K562 (cell line): ENCODE results near the gene PPAN. TPM values are rescaled to one million over a fixed set of nuclear protein-coding genes. Genes with fewer than 3 reads are reported as not detected.

Source experiments
- CREM ChIP-seq: IDR thresholded peaks from 2 replicates; pipeline ENCODE4 v1.6.1; 2014; ENCODE audit warnings: antibody characterized with exemption, low read depth
- CTCF ChIP-seq, 3 experiments: IDR thresholded peaks in 2 of 3; conservative IDR thresholded peaks in 1 of 3; 2 replicates each; pipeline ENCODE4 v1.5.1; 2011 to 2012; ENCODE audit warnings: low read length in 3 of 3, mild to moderate bottlenecking in 3 of 3, control low read depth in 2 of 3, improper control_type of control experiment in 1 of 3, inconsistent platforms in 1 of 3, low read depth in 1 of 3, mixed read lengths in 1 of 3, moderate library complexity in 1 of 3; ENCODE audit not compliant: insufficient read depth in 2 of 3
- DMBX1 ChIP-seq: fragments of 250-450 bp; sonication (Bioruptor Pico); IDR thresholded peaks from 2 replicates; pipeline ENCODE4 v1.8.0; 2022; ENCODE audit warnings: inconsistent platforms, mild to moderate bottlenecking, moderate library complexity, borderline replicate concordance
- E2F1 ChIP-seq: sonication (generic); formaldehyde crosslinking; IDR thresholded peaks from 2 replicates; pipeline ENCODE4 v1.8.1; 2023; ENCODE audit warnings: mild to moderate bottlenecking, missing genetic modification reagents, moderate library complexity
- FOXP4 ChIP-seq: sonication (generic); formaldehyde crosslinking; IDR thresholded peaks from 2 replicates; pipeline ENCODE4 v1.8.0; 2022; ENCODE audit warnings: mild to moderate bottlenecking, missing genetic modification reagents, borderline replicate concordance
- GABPB1 ChIP-seq: sonication (generic); formaldehyde crosslinking; IDR thresholded peaks from 2 replicates; pipeline ENCODE4 v1.8.0; 2022; ENCODE audit warnings: mild to moderate bottlenecking, missing genetic modification reagents
- GMEB1 ChIP-seq: fragments of 250-450 bp; sonication (Bioruptor Pico); IDR thresholded peaks from 2 replicates; pipeline ENCODE4 v1.4.0; 2020; ENCODE audit warnings: mild to moderate bottlenecking
- KLF1 ChIP-seq: fragments of 450-650 bp; IDR thresholded peaks from 2 replicates; pipeline ENCODE4 v1.6.1; 2016; ENCODE audit warnings: missing genetic modification characterization, missing compliant biosample characterization
- MNT ChIP-seq, 2 experiments: fragments of 450-650 bp; conservative IDR thresholded peaks; 2 replicates each; pipeline ENCODE4 v1.6.1; 2017; ENCODE audit warnings: mild to moderate bottlenecking in 2 of 2, moderate library complexity in 2 of 2
- RHOXF2B ChIP-seq: fragments of 250-450 bp; sonication (Bioruptor Pico); conservative IDR thresholded peaks from 2 replicates; pipeline ENCODE4 v1.5.1; 2021
- ZNF23 ChIP-seq: fragments of 250-450 bp; sonication (Bioruptor Pico); IDR thresholded peaks from 2 replicates; pipeline ENCODE4 v1.4.0; 2020; ENCODE audit warnings: mild to moderate bottlenecking
- ZNF589 ChIP-seq: fragments of 200-800 bp; sonication (Bioruptor generic); IDR thresholded peaks from 2 replicates; pipeline ENCODE4 v1.6.1; 2016; ENCODE audit warnings: low read depth, missing genetic modification characterization, missing compliant biosample characterization
- ZNF592 ChIP-seq: fragments of 450-650 bp; IDR thresholded peaks from 2 replicates; pipeline ENCODE4 v1.6.1; 2017; ENCODE audit warnings: antibody characterized with exemption, mild to moderate bottlenecking
- polyA plus RNA-seq, 8 experiments: library from polyadenylated mRNA; depleted of rRNA in 4 of 8; stranded (reverse) in 5 of 8; unstranded in 3 of 8; fragments of >200 nt; fragmentation: Nextera tagmentation in 2 of 8; fragmentation: Illumina TruSeq in 1 of 8; extraction: Ambion mirVana in 2 of 8; extraction: Trizol in 1 of 8; gene quantifications; 2 replicates each; pipeline versions ENCODE4 v1.2.1 to v1.2.3, GENCODE V29; 2011 to 2014; ENCODE audit warnings: inconsistent platforms in 1 of 8, missing spikeins in 1 of 8
- total RNA-seq, 7 experiments: library from RNA; depleted of rRNA in 6 of 7; stranded (reverse); fragments of >200 nt in 6 of 7; fragmentation: Illumina TruSeq in 2 of 7; extraction: Trizol in 2 of 7; gene quantifications; 2 replicates each; pipeline versions ENCODE4 v1.2.1 to v1.2.3, GENCODE V29; 2011 to 2021; ENCODE audit warnings: low replicate concordance in 1 of 7

Gene PPAN
- total and polyA plus RNA-seq, 9 of the 15 experiments (the other 6 are each of a cell fraction or from before 2014, with no cell fraction given), result 2.2 to 129 (median 59.1) TPM

DNA sequence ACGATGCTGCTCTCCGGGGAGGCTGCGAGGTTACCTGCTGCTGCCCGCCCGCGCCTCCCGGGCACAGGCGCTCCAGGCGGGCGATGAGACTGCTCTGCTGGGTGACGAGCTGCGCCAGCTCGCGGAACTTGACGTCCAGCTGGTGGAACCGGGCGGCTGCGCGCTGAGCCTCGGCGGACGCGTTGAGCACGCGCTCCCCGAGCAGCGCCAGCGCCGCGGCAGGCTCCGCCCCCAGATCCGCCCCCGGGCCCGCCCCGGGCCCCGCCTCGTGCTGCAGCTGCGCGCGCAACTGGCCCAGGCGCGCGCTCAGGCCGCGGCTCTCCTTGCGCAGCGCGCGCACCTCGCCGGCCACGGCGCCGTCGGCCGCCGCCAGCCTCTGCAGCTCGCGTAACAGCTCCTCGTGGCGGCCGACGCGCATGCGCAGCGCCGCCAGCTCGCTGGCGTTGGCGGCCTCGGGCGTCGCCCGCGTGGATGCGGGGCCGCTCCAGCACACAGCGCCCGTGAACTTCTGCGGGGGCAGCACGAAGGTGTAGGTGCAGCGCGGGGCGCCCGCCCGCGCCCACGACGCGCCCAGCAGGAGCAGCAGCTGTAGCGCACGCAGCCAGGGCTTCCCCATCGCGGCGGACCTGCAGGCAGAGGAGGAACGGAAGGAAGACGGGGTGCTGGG is 10.1 kb upstream of the PPAN start (continued):
- TF ChIP-seq ZNF592 (peak; percentile 95), MNT (conservative IDR thresholded peaks at IDR 0.05) (peak in 1 of 2 experiments; percentile 52; a peak in 1 of 4 replicates), CREM (peak; percentile 57), ZNF23 (CRISPR knock-in tag) (no peak), E2F1 (CRISPR knock-in tag) (0 out of 2 replicates have a peak, but pooled peaks have one; percentile 35), DMBX1 (0 out of 2 replicates have a peak, but pooled peaks have one; percentile 26), RHOXF2B (CRISPR knock-in tag) (0 out of 2 replicates have a peak, but pooled peaks have one; percentile 53), GABPB1 (CRISPR knock-in tag) (peak; percentile 30), CTCF (IDR thresholded peaks at IDR 0.05 in 2 of 3, conservative IDR thresholded peaks at IDR 0.05 in 1 of 3; ENCODE audit: insufficient read depth in 2 of 3, low read depth in 1 of 3, low read length in 3 of 3) (no peak), FOXP4 (CRISPR knock-in tag) (no peak), ZNF589 (CRISPR knock-in tag) (peak; percentile 20; the same call in 1 of the 2 replicates), GMEB1 (CRISPR knock-in tag) (peak; percentile 84), KLF1 (tag) (peak; percentile 83)
